SK-N-MC (cell line): ENCODE measurements around the gene TCIRG1.

Source experiments
- EZH2 ChIP-seq: fragments of 200-600 bp; sonication (generic); IDR thresholded peaks from one replicate; pipeline ENCODE4 v1.6.1; 2017; ENCODE audit warnings: antibody characterized with exemption
- POLR2AphosphoS5 ChIP-seq: IDR thresholded peaks from 2 replicates; pipeline ENCODE4 v1.6.1; 2012; ENCODE audit warnings: mild to moderate bottlenecking, low read depth, low read length, borderline replicate concordance

DNA sequence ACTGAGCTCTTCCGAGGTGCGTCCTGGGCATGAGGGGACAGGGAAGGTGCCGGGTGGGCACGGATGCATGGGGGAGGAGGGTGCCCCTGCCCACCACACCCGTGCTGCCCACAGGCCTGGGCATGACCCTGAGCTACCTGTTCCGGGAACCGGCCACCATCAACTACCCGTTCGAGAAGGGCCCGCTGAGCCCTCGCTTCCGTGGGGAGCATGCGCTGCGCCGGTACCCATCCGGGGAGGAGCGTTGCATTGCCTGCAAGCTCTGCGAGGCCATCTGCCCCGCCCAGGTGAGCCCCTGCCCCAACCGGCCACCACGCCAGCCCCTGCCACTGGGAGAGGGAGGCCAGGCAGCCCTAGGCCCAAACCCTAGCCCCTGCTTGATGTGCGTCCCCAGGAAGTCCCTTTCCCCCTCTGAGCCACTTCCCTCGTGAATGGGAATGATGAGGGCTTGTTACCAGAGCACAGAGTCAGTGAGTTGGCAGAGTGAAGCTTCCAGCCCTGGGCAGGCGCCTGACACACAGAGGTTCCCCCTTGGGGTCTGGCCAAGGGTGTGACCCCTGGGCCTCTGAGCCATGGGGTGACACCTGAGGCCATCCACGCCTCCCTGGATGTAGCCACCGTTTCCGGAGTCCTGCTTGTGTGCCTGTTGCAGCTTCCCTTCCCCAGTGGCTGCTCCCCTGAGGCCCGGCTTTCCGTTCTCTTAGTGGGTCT lies 5.7 kb upstream of the TCIRG1 start:
- no peak for TF ChIP-seq EZH2
- TF ChIP-seq POLR2AphosphoS5, result no peak
